ENCODE data around the gene APOL5.
A peak's percentile ranks its signal among the peaks of the same experiment; 100 is the strongest.
"Not testable (repeated sequence)": the region's sequence is repeated elsewhere in the genome, so short reads cannot be mapped to it uniquely, and the experiment has no call there.

Gene APOL5

GRCh38 chr22:35712672-35713071 lies 5.0 kb upstream of the APOL5 start:
- DNase-seq: no peak

- DNase-seq: no peak
These were observed 1.7 kb downstream of the APOL5 start for GRCh38 chr22:35719212-35719875.

GRCh38 chr22:35721960-35722359 lies 4.3 kb downstream of the APOL5 start:
- DNase-seq: no peak

GRCh38 chr22:35725521-35725920 lies 7.8 kb downstream of the APOL5 start:
- no peak for DNase-seq

- DNase-seq: no peak
These were observed 8.7 kb downstream of the APOL5 start for GRCh38 chr22:35726398-35726797.

- no peak for DNase-seq
These were observed 9.3 kb downstream of the APOL5 start for GRCh38 chr22:35726933-35727332.

GRCh38 chr22:35727436-35727835 lies 9.8 kb downstream of the APOL5 start:
- no peak for DNase-seq

GRCh38 chr22:35728639-35729308 lies 11.1 kb downstream of the APOL5 start:
- DNase-seq: no peak

GRCh38 chr22:35729309-35729698 lies 11.6 kb downstream of the APOL5 start:
- DNase-seq: no peak

- DNase-seq: no peak
These were observed 13.6 kb downstream of the APOL5 start for GRCh38 chr22:35731321-35731720.

- DNase-seq: no peak
These were observed 14.4 kb downstream of the APOL5 start for GRCh38 chr22:35732116-35732515.

GRCh38 chr22:35733036-35733435 lies 15.4 kb downstream of the APOL5 start:
- no peak for DNase-seq

- DNase-seq: no peak
These were observed 16.3 kb downstream of the APOL5 start for GRCh38 chr22:35733791-35734516.

GRCh38 chr22:35734517-35734827 lies 16.8 kb downstream of the APOL5 start:
- DNase-seq: no peak

GRCh38 chr22:35735542-35735941 lies 17.9 kb downstream of the APOL5 start:
- no peak for DNase-seq

- no peak for DNase-seq
These were observed 18.5 kb downstream of the APOL5 start for GRCh38 chr22:35736166-35736565.

- no peak for DNase-seq
These were observed 19.0 kb downstream of the APOL5 start for GRCh38 chr22:35736701-35737100.

GRCh38 chr22:35737886-35738285 lies 20.2 kb downstream of the APOL5 start:
- DNase-seq: not testable (repeated sequence)

GRCh38 chr22:35739076-35739930 lies 21.6 kb downstream of the APOL5 start:
- DNase-seq: peak in 1 of 5 experiments; percentile 9

GRCh38 chr22:35739931-35740380 lies 22.3 kb downstream of the APOL5 start:
- DNase-seq: no peak

GRCh38 chr22:35740616-35741015 lies 22.9 kb downstream of the APOL5 start:
- DNase-seq: no peak

- DNase-seq: no peak
These were observed 24.8 kb downstream of the APOL5 start for GRCh38 chr22:35742342-35743100.
